Stomach smooth muscle (tissue), 2 donors: ENCODE results near the gene GFPT2.

Source experiments
- H3K27ac ChIP-seq: one replicate; pipeline ENCODE4 v1.7.0; 2013; ENCODE audit warnings: mild to moderate bottlenecking, low read length, inconsistent platforms
- H3K27me3 ChIP-seq, 2 donors: one replicate each; pipeline ENCODE4 v1.7.0; 2013; ENCODE audit warnings: low read length in 2 of 2; ENCODE audit not compliant: insufficient read depth in 2 of 2, control insufficient read depth in 1 of 2
- H3K36me3 ChIP-seq, 2 donors: one replicate each; pipeline ENCODE4 v1.7.0; 2013; ENCODE audit warnings: low read length in 2 of 2; ENCODE audit not compliant: control insufficient read depth in 2 of 2, insufficient read depth in 2 of 2
- H3K4me1 ChIP-seq: one replicate; pipeline ENCODE4 v1.7.0; 2013; ENCODE audit warnings: low read length; ENCODE audit not compliant: control insufficient read depth, insufficient read depth
- H3K4me3 ChIP-seq, 2 donors: one replicate each; pipeline ENCODE4 v1.7.0; 2013; ENCODE audit warnings: low read length in 2 of 2
- H3K9ac ChIP-seq, 2 donors: one replicate each; pipeline ENCODE4 v1.7.0; 2013; ENCODE audit warnings: low read length in 2 of 2, mild to moderate bottlenecking in 1 of 2
- H3K9me3 ChIP-seq, 2 donors: one replicate each; pipeline ENCODE4 v1.7.0; 2013; ENCODE audit warnings: low read length in 2 of 2; ENCODE audit not compliant: control insufficient read depth in 2 of 2
- donor health status: healthy.
- donor health status: Pancreatic carcinoma.

Gene GFPT2

DNA sequence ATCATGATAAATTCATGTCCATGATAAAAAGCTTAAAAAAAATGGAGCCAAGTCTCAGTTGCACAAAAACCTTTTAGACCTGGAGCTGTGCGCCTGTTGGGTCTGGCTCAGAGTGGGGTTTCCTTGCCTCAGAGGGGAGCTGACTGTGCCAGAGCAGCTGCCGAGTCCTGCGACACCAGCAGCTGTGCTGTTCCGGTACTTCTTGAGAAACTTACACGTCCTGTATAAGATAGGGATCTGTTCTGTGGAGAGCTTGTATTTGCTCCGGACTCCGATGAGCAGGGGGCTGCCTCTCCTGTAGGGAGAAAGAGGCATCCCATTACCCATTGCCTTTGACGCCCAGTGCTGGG is 28.6 kb downstream of the GFPT2 start:
- Histone ChIP-seq H3K9ac (no peak overlapping the region), H3K4me3 (no peak overlapping the region), H3K4me1 (no peaks in the 10 kb centered on the region), H3K27me3 (no peaks in the 10 kb centered on the region), H3K27ac (no peak overlapping the region), H3K9me3 (no peaks in the 10 kb centered on the region), H3K36me3 (peaks cover 2 to 3% of the 10 kb centered on the region in 2 donors)

DNA sequence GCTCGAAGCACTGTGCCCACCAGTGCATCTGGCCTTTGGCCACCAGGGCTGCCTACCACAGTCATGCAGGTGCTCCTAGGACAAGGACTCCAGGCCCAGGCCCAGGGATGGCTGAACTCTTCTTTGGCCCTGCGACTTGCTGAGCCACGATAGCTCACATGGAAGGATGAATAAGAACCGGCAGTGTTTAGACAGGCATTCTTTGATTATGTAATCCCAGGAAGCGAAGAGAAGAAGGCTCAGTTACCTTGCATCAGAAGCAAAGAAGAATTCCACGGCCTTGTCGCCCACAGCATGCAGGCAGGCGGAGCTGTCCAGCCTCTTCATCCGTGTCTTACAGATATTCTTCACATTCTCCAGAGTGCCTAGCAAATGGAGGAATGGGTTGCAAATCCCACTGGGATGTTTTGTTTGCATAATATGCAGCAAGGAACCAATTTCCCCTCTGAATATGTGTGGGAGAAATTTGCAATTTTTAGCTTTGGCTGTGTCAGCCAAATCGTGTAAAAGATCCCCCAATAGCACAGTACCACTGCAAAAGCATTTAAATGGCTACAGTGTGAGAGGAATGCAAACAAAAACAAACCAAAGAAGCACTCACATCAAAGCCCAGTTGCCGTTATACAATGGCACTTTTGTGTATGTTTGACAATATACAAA is 29.1 kb downstream of the GFPT2 start:
- no peaks in the 10 kb centered on the region for H3K9me3 ChIP-seq
- H3K27me3 ChIP-seq, result no peaks in the 10 kb centered on the region
- H3K4me1 ChIP-seq, result no peaks in the 10 kb centered on the region
- H3K4me3 ChIP-seq, result no peak overlapping the region
- no peak overlapping the region for H3K9ac ChIP-seq
- H3K27ac ChIP-seq, result no peak overlapping the region
- H3K36me3 ChIP-seq, result peaks cover 0 to 3% of the 10 kb centered on the region in 2 donors

DNA sequence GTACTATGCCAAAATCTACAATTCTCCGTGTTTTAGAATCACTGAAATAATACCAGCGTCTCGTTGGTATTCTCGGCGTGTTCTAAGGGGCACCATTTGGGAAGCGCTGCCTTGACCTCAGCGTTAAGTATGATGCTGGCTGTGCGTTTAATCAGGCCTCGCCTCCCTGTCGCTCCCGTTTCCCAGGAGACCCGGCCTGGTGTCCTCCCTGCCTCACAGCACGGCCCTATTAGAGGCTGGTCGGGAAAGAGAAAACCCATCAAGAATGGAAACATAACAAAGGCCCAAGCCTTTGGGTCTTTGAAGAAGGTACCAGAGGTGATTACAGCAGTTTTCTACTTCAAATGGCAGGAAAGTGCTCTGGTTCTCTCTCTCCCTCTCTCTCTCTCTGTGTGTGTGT is 30.0 kb downstream of the GFPT2 start:
- H3K4me3 ChIP-seq, result no peak overlapping the region
- no peaks in the 10 kb centered on the region for H3K4me1 ChIP-seq
- peaks cover 0 to 3% of the 10 kb centered on the region in 2 donors for H3K36me3 ChIP-seq
- H3K27ac ChIP-seq, result no peak overlapping the region
- no peaks in the 10 kb centered on the region for H3K9me3 ChIP-seq
- H3K27me3 ChIP-seq, result no peaks in the 10 kb centered on the region
- H3K9ac ChIP-seq, result no peak overlapping the region

DNA sequence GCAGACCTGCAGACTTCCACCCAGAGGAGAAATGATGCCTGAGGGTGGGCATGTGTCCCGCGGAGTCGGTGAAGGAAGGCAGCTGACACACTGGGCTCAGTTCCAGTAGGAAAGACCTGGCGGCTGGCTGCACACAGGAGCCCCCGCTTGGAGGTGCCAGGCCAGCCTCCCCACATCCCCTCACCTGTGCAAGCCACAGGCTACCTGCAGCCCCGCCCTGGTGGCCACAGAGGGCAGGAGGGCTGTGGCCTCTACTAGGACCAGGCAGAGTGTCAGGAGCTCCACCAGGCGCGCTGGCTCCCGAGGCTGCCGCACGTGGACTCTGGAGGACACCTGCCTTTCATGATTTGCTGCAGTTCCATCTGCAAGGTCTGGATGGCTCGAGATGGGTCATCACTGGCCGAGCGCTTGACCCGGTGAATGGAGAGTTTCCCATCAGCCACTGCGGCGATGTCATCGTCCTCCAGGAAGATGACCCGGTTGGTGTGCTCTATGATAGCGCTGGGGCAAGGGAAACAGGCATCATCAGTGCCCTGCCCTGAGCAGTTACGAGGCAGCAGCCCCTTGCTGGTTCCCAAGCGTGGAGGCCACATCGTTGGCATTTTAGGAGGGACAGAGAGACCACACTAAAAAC is 34.6 kb downstream of the GFPT2 start:
- Histone ChIP-seq H3K4me3 (no peak overlapping the region), H3K9me3 (no peaks in the 10 kb centered on the region), H3K36me3 (peaks cover 0 to 3% of the 10 kb centered on the region in 2 donors), H3K9ac (no peak overlapping the region), H3K27ac (no peak overlapping the region), H3K27me3 (no peaks in the 10 kb centered on the region), H3K4me1 (no peaks in the 10 kb centered on the region)

DNA sequence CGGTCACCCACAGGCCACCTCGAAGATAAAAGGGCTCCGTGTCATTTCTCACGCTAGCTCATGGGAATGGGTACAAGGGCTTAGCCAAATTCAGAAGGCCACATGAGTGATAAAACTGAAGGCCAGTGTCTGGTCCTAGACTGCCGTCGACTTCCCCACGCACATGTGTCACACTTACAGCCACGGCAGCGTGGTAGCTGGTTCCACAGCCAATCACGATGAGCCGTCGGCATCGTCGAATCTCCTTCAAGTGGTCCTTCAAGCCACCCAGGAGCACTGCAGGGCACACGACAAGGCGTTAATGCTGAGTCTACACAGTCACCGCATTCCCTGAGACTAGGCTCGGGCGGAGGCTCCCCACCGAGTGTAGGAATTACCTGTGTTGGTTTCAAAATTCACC is 36.5 kb downstream of the GFPT2 start:
- no peak overlapping the region for H3K9ac ChIP-seq
- H3K27me3 ChIP-seq, result no peaks in the 10 kb centered on the region
- no peaks in the 10 kb centered on the region for H3K4me1 ChIP-seq
- no peak overlapping the region for H3K4me3 ChIP-seq
- peaks cover 0 to 2% of the 10 kb centered on the region in 2 donors for H3K36me3 ChIP-seq
- no peak overlapping the region for H3K27ac ChIP-seq
- H3K9me3 ChIP-seq, result no peaks in the 10 kb centered on the region

DNA sequence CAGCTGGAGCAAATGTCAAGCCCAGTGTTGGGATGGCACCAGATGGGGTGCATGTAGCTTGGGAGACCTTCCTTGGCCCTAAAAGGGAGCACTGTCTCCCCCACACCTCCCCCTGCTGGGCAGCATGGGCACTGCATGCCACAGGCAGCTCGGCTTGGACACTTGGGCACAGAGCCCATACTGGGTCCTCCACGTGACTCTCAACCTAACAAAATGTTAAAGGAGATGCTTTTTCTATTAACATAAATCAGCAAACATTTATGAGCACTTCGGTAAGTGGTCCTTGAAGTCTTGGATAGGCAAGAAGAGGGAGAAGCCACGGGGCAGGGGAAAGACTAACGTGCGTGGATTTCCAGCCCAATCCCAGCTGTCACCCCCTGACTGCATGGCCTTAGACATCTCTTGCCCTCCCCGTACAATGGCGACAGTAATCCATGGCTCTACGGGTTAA is 37.3 kb downstream of the GFPT2 start:
- H3K36me3 ChIP-seq, result peaks cover 0 to 2% of the 10 kb centered on the region in 2 donors
- H3K9ac ChIP-seq, result no peak overlapping the region
- no peak overlapping the region for H3K4me3 ChIP-seq
- no peaks in the 10 kb centered on the region for H3K9me3 ChIP-seq
- no peaks in the 10 kb centered on the region for H3K4me1 ChIP-seq
- no peaks in the 10 kb centered on the region for H3K27me3 ChIP-seq
- no peak overlapping the region for H3K27ac ChIP-seq

DNA sequence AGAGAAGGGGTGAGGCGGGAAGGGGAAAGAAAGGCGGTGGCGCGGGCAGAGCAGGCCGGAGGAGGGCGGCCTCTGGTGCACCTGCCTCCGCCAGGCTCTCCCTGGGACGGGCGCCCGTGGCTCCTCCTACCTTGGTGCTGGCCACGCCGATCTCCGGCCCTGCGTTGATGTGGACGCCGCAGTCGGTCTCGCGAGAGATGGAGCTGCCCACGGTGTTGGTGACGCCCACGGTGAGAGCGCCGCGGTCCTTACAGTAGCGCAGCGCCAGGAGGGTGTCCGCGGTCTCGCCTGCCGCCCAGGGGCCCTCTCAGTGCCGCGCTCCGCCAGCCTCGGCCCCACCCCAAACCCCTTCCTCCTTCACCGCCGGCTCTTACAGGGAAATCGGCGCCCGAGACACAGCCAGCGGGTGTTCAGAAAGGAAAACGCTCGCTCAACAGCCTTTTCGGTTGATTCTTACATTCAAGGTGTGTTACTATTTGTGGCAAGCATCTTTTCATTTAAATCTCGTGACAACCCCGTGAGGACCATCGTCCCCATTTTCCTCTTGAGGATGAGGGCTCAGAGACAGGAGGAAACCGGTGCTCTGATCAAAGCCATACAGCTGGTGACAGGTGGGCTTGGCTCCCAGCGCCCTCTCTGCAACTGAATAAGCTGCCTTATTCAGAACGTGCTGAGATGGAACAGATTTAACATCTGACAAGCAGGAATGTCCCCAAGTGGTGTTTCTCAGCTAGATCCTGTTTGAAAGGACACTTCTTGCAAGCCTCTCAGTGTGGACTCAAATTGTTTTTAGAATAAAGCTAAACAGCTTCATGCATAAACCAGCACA is 39.2 kb downstream of the GFPT2 start:
- Histone ChIP-seq H3K4me1 (no peaks in the 10 kb centered on the region), H3K9me3 (no peaks in the 10 kb centered on the region), H3K9ac (peak overlapping the region in 1 of 2 donors; percentile 62), H3K27me3 (no peaks in the 10 kb centered on the region), H3K4me3 (peak overlapping the region in 1 of 2 donors; percentile 63), H3K27ac (peak overlapping the region; percentile 41), H3K36me3 (peaks cover 0 to 2% of the 10 kb centered on the region in 2 donors)

DNA sequence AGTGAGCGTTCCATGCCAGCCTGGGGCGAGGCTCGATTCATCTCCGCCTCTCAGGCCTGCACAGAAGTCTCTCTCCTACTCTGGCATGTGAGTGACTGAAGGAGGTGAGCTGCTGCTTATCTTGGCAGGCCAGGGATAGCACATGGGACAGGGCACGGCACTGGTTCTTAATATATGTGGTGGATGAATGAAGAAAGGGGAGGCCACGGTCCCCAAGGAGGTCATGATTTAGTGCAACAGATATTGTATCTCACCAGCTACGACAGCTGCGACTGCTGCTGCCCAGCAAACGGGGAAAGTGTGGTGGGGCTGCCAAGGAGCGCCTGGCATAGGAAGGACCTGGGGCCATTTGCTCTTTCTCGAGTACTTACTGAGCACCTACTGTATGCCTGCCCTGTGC is 41.9 kb downstream of the GFPT2 start:
- H3K27ac ChIP-seq, result no peak overlapping the region
- no peaks in the 10 kb centered on the region for H3K4me1 ChIP-seq
- no peaks in the 10 kb centered on the region for H3K9me3 ChIP-seq
- no peak overlapping the region for H3K4me3 ChIP-seq
- no peak overlapping the region for H3K9ac ChIP-seq
- H3K36me3 ChIP-seq, result peaks cover 0 to 2% of the 10 kb centered on the region in 2 donors
- H3K27me3 ChIP-seq, result no peaks in the 10 kb centered on the region

DNA sequence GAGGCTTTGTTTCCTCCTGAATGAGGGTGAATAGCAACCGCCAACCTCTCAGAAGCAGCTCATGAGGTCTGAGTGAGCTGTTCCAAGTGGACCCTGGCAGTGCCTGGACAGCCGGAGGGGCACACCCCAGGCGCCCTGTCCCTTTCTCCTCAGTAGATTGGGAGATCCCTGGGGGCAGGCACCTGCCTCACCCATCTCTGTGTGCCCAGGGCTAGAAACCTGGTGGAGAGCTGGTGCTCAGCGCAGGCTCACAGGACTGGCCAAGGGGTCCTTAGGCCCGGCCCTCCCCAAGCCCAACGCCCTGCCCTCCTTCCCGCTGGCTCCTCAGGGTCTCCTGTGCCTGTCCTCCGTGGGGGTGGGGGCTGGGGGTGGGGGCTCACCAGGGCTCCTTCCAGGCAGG is 46.3 kb downstream of the GFPT2 start:
- H3K27me3 ChIP-seq, result no peaks in the 10 kb centered on the region
- H3K9me3 ChIP-seq, result no peaks in the 10 kb centered on the region
- H3K9ac ChIP-seq, result no peak overlapping the region
- H3K4me3 ChIP-seq, result no peak overlapping the region
- peaks cover 0 to 5% of the 10 kb centered on the region in 2 donors for H3K36me3 ChIP-seq
- no peaks in the 10 kb centered on the region for H3K4me1 ChIP-seq
- H3K27ac ChIP-seq, result no peak overlapping the region

DNA sequence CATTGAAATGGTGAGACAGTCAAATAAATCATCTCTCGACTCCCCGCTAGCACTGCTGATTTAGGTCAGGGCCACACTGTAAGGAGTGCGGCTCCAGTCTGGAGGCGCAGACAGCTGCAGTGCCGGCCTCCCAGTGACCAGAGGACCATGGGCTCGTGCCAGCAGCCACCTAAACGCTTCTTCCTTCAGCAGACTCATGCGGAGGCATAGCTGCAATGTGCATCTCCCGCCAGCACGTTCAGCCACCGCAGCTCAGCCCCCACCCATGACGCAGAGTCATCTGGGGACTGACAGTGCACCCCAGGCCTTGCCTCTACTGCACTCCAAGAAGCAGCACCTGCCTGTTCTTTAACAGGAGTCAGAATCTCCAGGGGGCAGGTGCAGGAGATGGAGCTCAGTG is 47.7 kb downstream of the GFPT2 start:
- Histone ChIP-seq H3K27ac (no peak overlapping the region), H3K4me1 (no peaks in the 10 kb centered on the region), H3K27me3 (no peaks in the 10 kb centered on the region), H3K9ac (no peak overlapping the region), H3K9me3 (no peaks in the 10 kb centered on the region), H3K36me3 (peaks cover 0 to 5% of the 10 kb centered on the region in 2 donors), H3K4me3 (no peak overlapping the region)
